ENCODE results near the gene GAL3ST1. TPM values are rescaled to one million over a fixed set of nuclear protein-coding genes. Genes with fewer than 3 reads are reported as not detected.

Gene GAL3ST1
- polyA plus RNA-seq, 1 donor from 2014 or later, result 1.6 TPM

GRCh38 chr22:30578481-30578880, 4.0 kb upstream of the GAL3ST1 start:
- TF ChIP-seq POLR2AphosphoS5 (IDR thresholded peaks at IDR 0.05) (no peak), RAD21 (conservative IDR thresholded peaks at IDR 0.05) (no peak), MXI1 (conservative IDR thresholded peaks at IDR 0.05; ENCODE audit: poor library complexity, severe bottlenecking) (no peak), REST (IDR thresholded peaks at IDR 0.05; ENCODE audit: borderline replicate concordance) (no peak), CTCF (IDR thresholded peaks at IDR 0.05; ENCODE audit: poor library complexity, severe bottlenecking) (no peak), TAF1 (IDR thresholded peaks at IDR 0.05; ENCODE audit: low read depth) (no peak), EZH2 (IDR thresholded peaks at IDR 0.05; ENCODE audit: borderline replicate concordance, insufficient read depth, low read length, poor library complexity, severe bottlenecking) (no peak), SMC3 (conservative IDR thresholded peaks at IDR 0.05; ENCODE audit: poor library complexity) (no peak), EP300 (conservative IDR thresholded peaks at IDR 0.05; ENCODE audit: poor library complexity, severe bottlenecking) (no peak)
- no peak overlapping the region for H3K27ac ChIP-seq (ENCODE audit: low read length)
- H3K36me3 ChIP-seq (ENCODE audit: insufficient read depth, low read length), result no peaks in the 10 kb centered on the region

GRCh38 chr22:30575859-30576258, 1.4 kb upstream of the GAL3ST1 start:
- no peaks in the 10 kb centered on the region for H4K20me1 ChIP-seq (ENCODE audit: insufficient read depth)
- TF ChIP-seq CTCF (IDR thresholded peaks at IDR 0.05; ENCODE audit: poor library complexity, severe bottlenecking) (no peak), RAD21 (conservative IDR thresholded peaks at IDR 0.05) (no peak), EZH2 (IDR thresholded peaks at IDR 0.05; ENCODE audit: borderline replicate concordance, insufficient read depth, low read length, poor library complexity, severe bottlenecking) (no peak), MXI1 (conservative IDR thresholded peaks at IDR 0.05; ENCODE audit: poor library complexity, severe bottlenecking) (no peak)
- H3K4me2 ChIP-seq (ENCODE audit: low read length), result no peak overlapping the region
- H3K36me3 ChIP-seq (ENCODE audit: insufficient read depth, low read length), result no peaks in the 10 kb centered on the region
- no peaks in the 10 kb centered on the region for H3K9me3 ChIP-seq (ENCODE audit: low read length)
- no peaks in the 10 kb centered on the region for H3K9me2 ChIP-seq (ENCODE audit: insufficient read depth, low read length)
- no peaks in the 10 kb centered on the region for H3F3A ChIP-seq (ENCODE audit: insufficient read depth, low read length, poor library complexity, severe bottlenecking)
- H3K9ac ChIP-seq (ENCODE audit: low read length), result no peak overlapping the region
- H3K27me3 ChIP-seq (ENCODE audit: insufficient read depth, low read depth, low read length), result no peaks in the 10 kb centered on the region
- no peaks in the 10 kb centered on the region for H3K79me2 ChIP-seq (replicated peaks; ENCODE audit: insufficient read depth, low read length)
- H2AFZ ChIP-seq (ENCODE audit: low read depth, low read length), result no peak overlapping the region
- H3K27ac ChIP-seq (ENCODE audit: low read length), result no peak overlapping the region
- no peak overlapping the region for H3K4me3 ChIP-seq (ENCODE audit: low read length)

More at GRCh38 chr22:30578481-30578880, 4.0 kb upstream of the GAL3ST1 start:
- Histone ChIP-seq H3F3A (ENCODE audit: insufficient read depth, low read length, poor library complexity, severe bottlenecking) (no peaks in the 10 kb centered on the region), H3K9ac (ENCODE audit: low read length) (no peak overlapping the region), H2AFZ (ENCODE audit: low read depth, low read length) (no peak overlapping the region), H3K79me2 (replicated peaks; ENCODE audit: insufficient read depth, low read length) (no peaks in the 10 kb centered on the region), H3K27me3 (ENCODE audit: insufficient read depth, low read depth, low read length) (no peaks in the 10 kb centered on the region), H4K20me1 (ENCODE audit: insufficient read depth) (no peaks in the 10 kb centered on the region), H3K4me2 (ENCODE audit: low read length) (no peak overlapping the region), H3K9me2 (ENCODE audit: insufficient read depth, low read length) (no peaks in the 10 kb centered on the region), H3K9me3 (ENCODE audit: low read length) (no peaks in the 10 kb centered on the region), H3K4me3 (ENCODE audit: low read length) (no peak overlapping the region)

Data from neural cell (in vitro differentiated cells).